Measurements from ENCODE around the gene PPFIA3. TPM values are rescaled to one million over a fixed set of nuclear protein-coding genes. Genes with fewer than 3 reads are reported as not detected.

The PPFIA3 gene
- total and polyA plus RNA-seq, 2 of the 8 experiments (the other 6 are each of a cell fraction or from before 2014, with no cell fraction given), result 15.9 to 25.3 TPM

DNA sequence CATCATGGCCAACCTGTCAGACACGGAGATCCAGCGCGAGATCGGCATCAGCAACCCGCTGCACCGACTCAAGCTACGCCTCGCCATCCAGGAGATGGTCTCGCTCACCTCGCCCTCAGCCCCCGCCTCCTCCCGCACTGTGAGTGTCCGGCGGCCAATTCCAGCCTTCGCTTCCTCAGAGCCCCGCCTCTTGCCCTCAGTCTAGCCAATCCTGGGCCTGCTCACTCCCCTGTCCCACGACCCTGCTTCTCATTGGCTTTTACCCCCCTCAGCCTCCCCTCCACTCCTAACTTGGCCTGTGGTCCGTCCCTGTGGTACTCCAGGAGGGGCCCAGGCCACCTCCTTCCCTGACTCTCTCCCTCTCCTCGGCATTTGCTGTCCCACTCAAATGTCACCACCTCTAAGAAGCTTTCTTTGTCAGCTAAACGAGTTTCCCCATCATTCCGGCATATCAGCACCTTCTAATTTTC is 23.6 kb downstream of the PPFIA3 start:
- Histone ChIP-seq H3K56ac (replicated peaks; ENCODE audit: insufficient read length, low read depth, low read length) (no peak overlapping the region), H3K14ac (ENCODE audit: insufficient read length) (no peak overlapping the region), H4K91ac (replicated peaks; ENCODE audit: insufficient read length, low read length) (no peak overlapping the region), H4K5ac (ENCODE audit: insufficient read length, low read depth, low read length) (no peak overlapping the region), H3K27me3 (replicated peaks in 1 of 4; ENCODE audit: control insufficient read depth in 3 of 4, extremely low read depth in 1 of 4, insufficient read depth in 3 of 4, low read length in 3 of 4) (no peaks in the 10 kb centered on the region), H3K4ac (replicated peaks; ENCODE audit: insufficient read length, low read depth, low read length) (no peak overlapping the region), H2BK15ac (ENCODE audit: low read length) (no peak overlapping the region), H2BK12ac (ENCODE audit: low read depth, low read length) (no peak overlapping the region), H2AK5ac (ENCODE audit: low read depth, low read length) (no peak overlapping the region), H2AFZ (ENCODE audit: low read length) (0 out of 2 replicates have a peak overlapping the region, but pooled peaks have one; percentile 47), H3K4me2 (ENCODE audit: insufficient read depth in 1 of 2, low read depth in 2 of 2, low read length in 2 of 2) (peak overlapping the region; percentile 82 to 99), H3K4me1 (replicated peaks in 1 of 4; ENCODE audit: control insufficient read depth in 3 of 4, insufficient read depth in 4 of 4, low read length in 3 of 4) (peaks cover 0 to 12% (median 3%) of the 10 kb centered on the region in 4 experiments; a peak in 4 of 7 replicates), H2BK5ac (ENCODE audit: low read depth, low read length) (no peak overlapping the region), H3K18ac (ENCODE audit: extremely low read depth, low read length) (0 out of 2 replicates have a peak overlapping the region, but pooled peaks have one; percentile 9), H2BK20ac (ENCODE audit: low read length) (no peak overlapping the region), H3K79me1 (ENCODE audit: low read depth, low read length) (0 out of 2 replicates have a peak, but pooled peaks cover 2% of the 10 kb centered on the region), H3K23me2 (ENCODE audit: low read depth, low read length) (peaks cover 9% of the 10 kb centered on the region; the same call in 1 of the 2 replicates), H3K23ac (ENCODE audit: insufficient read length) (no peak overlapping the region), H4K8ac (ENCODE audit: extremely low read depth, insufficient read depth, low read length) (no peak overlapping the region), H4K20me1 (replicated peaks in 1 of 2; ENCODE audit: control insufficient read depth in 1 of 2, insufficient read depth in 2 of 2, low read length in 2 of 2) (peaks cover 0 to 4% of the 10 kb centered on the region in 2 experiments), H3K27ac (ENCODE audit: low read depth, low read length) (no peak overlapping the region), H3K9me3 (ENCODE audit: insufficient read depth in 2 of 2, low read depth in 1 of 2, low read length in 1 of 2) (no peaks in the 10 kb centered on the region), H2BK120ac (replicated peaks; ENCODE audit: low read depth, low read length) (no peak overlapping the region), H3K36me3 (ENCODE audit: control insufficient read depth in 2 of 4, insufficient read depth in 4 of 4, low read length in 3 of 4) (no peaks in the 10 kb centered on the region; a peak in 1 of 8 replicates), H3K4me3 (ENCODE audit: extremely low read depth in 1 of 4, insufficient read depth in 2 of 4, low read depth in 3 of 4, low read length in 4 of 4) (peak overlapping the region; percentile 59 to 73 (median 64)), H3K79me2 (ENCODE audit: control insufficient read depth in 1 of 2, insufficient read depth in 2 of 2, low read length in 2 of 2) (no peaks in the 10 kb centered on the region), H3K9ac (replicated peaks in 1 of 4; ENCODE audit: extremely low read depth in 1 of 4, low read depth in 3 of 4, low read length in 3 of 4) (peak overlapping the region in 2 of 4 experiments; percentile 59 to 65; a peak in 2 of 7 replicates)
- ChIA-PET POLR2A (ENCODE audit: partially characterized antibody) (interaction anchor here (0.7 to 1.5 kb wide), 6 partner anchors 9 to 1294 kb away, joined by 3 to 5 read pairs (median 3); no protein-coding TSS in a partner anchor), CTCF (ENCODE audit: partially characterized antibody) (interaction anchor here (0.6 to 6.4 kb wide), 5 partner anchors 11 to 420 kb away, joined by 3 to 99 read pairs (median 3); no protein-coding TSS in a partner anchor)
- FAIRE-seq (peak; percentile 89), DNase-seq (ENCODE audit: low read depth in 1 of 2, low spot score in 2 of 2) (peak in 1 of 2 experiments; percentile 90)
- WGBS, 2 experiments (ENCODE audit: extremely low coverage in 1 of 2, insufficient coverage in 1 of 2, insufficient read length in 1 of 2, insufficient replicate concordance in 2 of 2, low coverage in 1 of 2, low lambda C conversion rate in 2 of 2, missing lambda C conversion rate in 1 of 2), result 5% methylated on average over 21 of the region's 21 CpGs; no CpG with 5 or more reads in 1 of the 2 experiments
- TF ChIP-seq SP1 (IDR thresholded peaks at IDR 0.05; ENCODE audit: low read depth, low read length), result peak; percentile 83; the same call in 1 of the 2 replicates
- 0 out of 2 replicates have a peak, but pooled peaks have one; percentile 43 for TF ChIP-seq TBP (IDR thresholded peaks at IDR 0.05; ENCODE audit: low read depth, low read length)
- no peak for TF ChIP-seq CBX5 (IDR thresholded peaks at IDR 0.05; ENCODE audit: low read depth, low read length)
- no peak for TF ChIP-seq GTF2F1 (IDR thresholded peaks at IDR 0.05; ENCODE audit: borderline replicate concordance, low read depth, low read length)
- TF ChIP-seq, protein P1, sequence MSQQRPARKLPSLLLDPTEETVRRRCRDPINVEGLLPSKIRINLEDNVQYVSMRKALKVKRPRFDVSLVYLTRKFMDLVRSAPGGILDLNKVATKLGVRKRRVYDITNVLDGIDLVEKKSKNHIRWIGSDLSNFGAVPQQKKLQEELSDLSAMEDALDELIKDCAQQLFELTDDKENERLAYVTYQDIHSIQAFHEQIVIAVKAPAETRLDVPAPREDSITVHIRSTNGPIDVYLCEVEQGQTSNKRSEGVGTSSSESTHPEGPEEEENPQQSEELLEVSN (IDR thresholded peaks at IDR 0.05), result peak; percentile 27; the same call in 1 of the 2 replicates
- 0 out of 2 replicates have a peak, but pooled peaks have one; percentile 34 for TF ChIP-seq CREB1 (IDR thresholded peaks at IDR 0.05)
- 0 out of 2 replicates have a peak, but pooled peaks have one; percentile 33 for TF ChIP-seq SP4 (IDR thresholded peaks at IDR 0.05; ENCODE audit: low read length)
- TF ChIP-seq SIN3A (conservative IDR thresholded peaks at IDR 0.05 in 1 of 2, IDR thresholded peaks at IDR 0.05 in 1 of 2; ENCODE audit: low read depth in 1 of 2, low read length in 2 of 2), result peak in 1 of 2 experiments; percentile 46; a peak in 1 of 4 replicates

Data from H1 (cell line).